ENCODE results near the gene PLEKHH3.
A peak's percentile ranks its signal among the peaks of the same experiment; 100 is the strongest.
"Not testable (repeated sequence)": the region's sequence is repeated elsewhere in the genome, so short reads cannot be mapped to it uniquely, and the experiment has no call there.

Gene PLEKHH3

DNA sequence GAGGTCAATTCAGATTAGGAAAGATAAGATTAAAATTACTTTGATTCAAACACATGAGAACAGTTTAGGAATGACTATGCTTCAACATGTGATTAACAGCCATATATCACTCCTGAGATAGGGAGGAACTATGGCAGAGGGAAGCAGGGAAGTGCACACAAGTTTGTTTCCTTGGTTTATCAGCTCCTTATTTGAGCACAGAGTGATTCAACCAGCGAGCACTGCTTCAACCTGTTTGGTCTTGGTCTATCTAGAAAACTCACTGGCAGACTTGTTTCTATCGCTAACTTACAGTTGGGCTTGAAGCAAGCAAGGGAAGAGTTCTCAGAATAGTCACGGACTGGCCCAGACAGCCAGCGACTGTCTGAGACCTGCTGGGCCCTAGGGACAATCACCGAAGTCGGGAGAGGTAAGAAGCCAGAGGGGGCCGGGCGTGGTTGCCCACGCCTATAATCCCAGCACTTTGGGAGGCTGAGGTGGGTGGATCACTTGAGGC is 43.8 kb downstream of the PLEKHH3 start:
- DNase-seq (ENCODE audit: low spot score) = no peak

DNA sequence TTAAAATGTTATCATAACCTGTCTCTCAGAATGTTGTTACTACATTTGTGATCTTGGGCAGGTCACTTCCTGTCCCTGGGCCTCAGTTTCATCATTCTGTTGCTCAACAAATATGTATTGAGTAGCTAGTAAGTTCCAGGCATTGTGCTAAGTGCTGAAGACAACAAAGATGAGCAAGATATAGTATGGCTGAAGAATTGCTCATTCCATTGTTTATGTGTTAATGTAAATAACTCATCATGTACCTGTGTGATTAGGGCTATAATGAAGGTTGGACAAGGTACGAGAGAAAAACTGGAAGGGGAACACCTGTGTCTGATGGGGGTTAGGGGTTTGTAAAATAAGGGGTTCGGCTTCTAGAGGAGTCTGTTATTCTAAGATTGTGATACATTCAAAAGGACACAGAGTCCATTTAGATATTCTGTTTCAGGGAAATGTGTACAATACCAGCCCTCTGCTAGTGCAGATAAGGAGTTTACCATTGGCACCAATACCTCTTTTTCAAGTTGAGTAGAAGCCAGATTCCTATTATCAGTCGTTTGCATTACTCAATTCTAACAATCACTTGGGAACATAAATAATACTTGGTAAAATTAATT is 47.3 kb downstream of the PLEKHH3 start:
- DNase-seq (ENCODE audit: low spot score) = no peak

GRCh38 chr17:42627032-42627764 is 49.6 kb downstream of the PLEKHH3 start:
- DNase-seq (ENCODE audit: low spot score) = not testable (repeated sequence)

GRCh38 chr17:42623732-42624596 is 52.8 kb downstream of the PLEKHH3 start:
- no peak for DNase-seq (ENCODE audit: low spot score)

DNA sequence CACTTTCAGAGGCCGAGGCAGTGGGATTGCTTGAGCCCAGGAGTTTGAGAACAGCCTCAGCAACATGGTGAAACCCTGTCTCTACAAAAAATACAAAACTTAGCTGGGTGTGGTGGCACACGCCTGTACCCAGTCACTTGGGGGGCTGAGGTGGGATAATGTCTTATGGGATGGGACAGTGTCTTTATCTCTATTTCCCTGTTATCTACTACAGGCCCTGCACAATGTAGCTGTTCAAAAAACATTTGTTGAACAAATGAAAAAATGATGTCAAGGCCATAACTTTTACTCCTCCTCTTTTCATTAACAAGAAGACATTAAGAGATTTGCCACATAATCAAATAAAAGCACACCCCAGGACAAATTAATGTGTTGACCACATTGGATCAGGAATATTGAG is 53.5 kb downstream of the PLEKHH3 start:
- no peak for DNase-seq (ENCODE audit: low spot score)

GRCh38 chr17:42621987-42622386 is 54.8 kb downstream of the PLEKHH3 start:
- not testable (repeated sequence) for DNase-seq (ENCODE audit: low spot score)

GRCh38 chr17:42618442-42619150 is 58.2 kb downstream of the PLEKHH3 start:
- DNase-seq (ENCODE audit: low spot score) = peak; percentile 54

DNA sequence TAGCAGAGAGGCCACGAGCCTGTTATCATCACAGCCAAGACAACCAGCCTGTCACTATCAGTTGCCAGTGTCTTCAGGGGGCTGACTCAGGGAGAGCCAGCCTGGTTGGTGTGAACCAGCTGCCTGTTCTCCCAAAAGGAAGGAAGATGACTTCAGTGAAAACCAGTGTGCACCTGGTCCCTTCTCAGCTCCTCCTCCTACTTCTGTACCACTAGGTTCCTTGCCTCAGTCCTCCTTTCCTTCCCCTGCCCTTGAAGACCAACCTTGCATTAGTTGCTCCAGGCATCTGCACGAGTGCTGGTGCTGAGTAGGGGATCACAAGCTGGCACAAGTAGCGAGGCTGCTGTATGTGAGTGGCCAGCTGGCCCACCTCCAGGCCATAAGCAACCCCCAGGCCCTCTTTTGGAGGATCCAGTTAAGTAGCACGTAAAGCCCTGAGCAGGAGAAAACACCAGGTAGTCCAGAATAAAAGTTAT is 58.8 kb downstream of the PLEKHH3 start:
- no peak for DNase-seq (ENCODE audit: low spot score)
